Heart right ventricle (tissue), 16 donors: ENCODE measurements around the gene RGS8. TPM values are rescaled to one million over a fixed set of nuclear protein-coding genes. Genes with fewer than 3 reads are reported as not detected.

ENCODE experiments used
- ATAC-seq, 8 donors: fragments of 200-7000 bp; cut with Tn5 transposase; one replicate each; pipeline ENCODE4 v1.9.1; 2020; ENCODE audit warnings: mild to moderate bottlenecking in 8 of 8, moderate library complexity in 8 of 8, moderate number of reproducible peaks in 1 of 8
- DNase-seq, 2 donors: peaks; one replicate each; pipeline ENCODE4 v3.0.0-alpha.2; 2020
- H3K27ac ChIP-seq, 10 donors: fragments of 200-600 bp; sonication (generic) in 2 of 10; one replicate each; pipeline versions ENCODE4 v1.5.0 to v1.8.0; 2020 to 2022; ENCODE audit warnings: mild to moderate bottlenecking in 3 of 10
- H3K27me3 ChIP-seq, 7 donors: fragments of 200-600 bp; one replicate each; pipeline ENCODE4 v1.8.0; 2021 to 2022; ENCODE audit warnings: mild to moderate bottlenecking in 2 of 7
- H3K36me3 ChIP-seq, 9 donors: fragments of 200-600 bp; sonication (generic) in 1 of 9; one replicate each; pipeline versions ENCODE4 v1.5.0 to v1.8.0; 2020 to 2022; ENCODE audit warnings: mild to moderate bottlenecking in 2 of 9
- H3K4me1 ChIP-seq, 9 donors: fragments of 200-600 bp; sonication (generic) in 1 of 9; one replicate each; pipeline versions ENCODE4 v1.5.0 to v1.8.0; 2020 to 2022; ENCODE audit warnings: mild to moderate bottlenecking in 4 of 9
- H3K4me3 ChIP-seq, 10 donors: fragments of 200-600 bp; sonication (generic) in 2 of 10; one replicate each; pipeline versions ENCODE4 v1.5.0 to v1.8.0; 2020 to 2022; ENCODE audit warnings: mild to moderate bottlenecking in 7 of 10, moderate library complexity in 2 of 10
- H3K9me3 ChIP-seq, 11 donors: fragments of 200-600 bp in 10 of 11; sonication (generic) in 2 of 11; one replicate each; pipeline versions ENCODE4 v1.5.0 to v1.8.0; 2013 to 2022; ENCODE audit warnings: mild to moderate bottlenecking in 2 of 11, control low read depth in 1 of 11, moderate library complexity in 1 of 11
- CTCF ChIP-seq, 9 donors: fragments of 200-600 bp; sonication (generic) in 2 of 9; IDR thresholded peaks; one replicate each; pipeline versions ENCODE4 v1.5.0 to v1.8.0; 2021 to 2022; ENCODE audit warnings: antibody characterized with exemption in 9 of 9, mild to moderate bottlenecking in 5 of 9, moderate library complexity in 1 of 9
- WGBS, 2 donors: extraction: QIAGEN DNeasy Blood & Tissue Kit; methylation state at CpG; one replicate each; pipeline ENCODE4 v1.1.7; 2013; ENCODE audit warnings: inconsistent platforms in 1 of 2; 5-methylcytosine and 5-hydroxymethylcytosine counted together
- intact Hi-C, 10 donors: fragments of 100-400 bp; cut with DNase I; formaldehyde crosslinking; loops; one replicate each; pipeline versions ENCODE4 v1.11.1 to v1.14.2; 2022
- polyA plus RNA-seq, 2 donors: library from polyadenylated mRNA; stranded (reverse); fragments of 200-250 nt; gene quantifications; one replicate each; pipeline ENCODE4 v1.2.3, GENCODE V29; 2013
- total RNA-seq, 10 donors: library from RNA; stranded (reverse); fragmentation: NEBNext Ultra II Directional in 3 of 10; extraction: Animal tissue kit (Norgen Biotek cat#: 25700) in 3 of 10; gene quantifications; one replicate each; pipeline versions ENCODE4 v1.2.1 to v1.2.4, GENCODE V29; 2021 to 2023
- donor health status: Arrhythmogenic right ventricular cardiomyopathy.
- donor health status: ischemic (EF 13 %, LVEDD 7.1; RV severe dilation, severe dysfunction).
- donor health status: healthy with polysubstance abuse.
- donor health status: DM: no; HTN: yes; CAD: no.
- donor health status: DM: no; HTN: no; CAD: no.
- donor health status: ischemic (EF 25% LVEDD 6.9; RV normal size, moderate dysfunction).
- donor health status: ischemic (EF 25% LVEDD 5.7; RV mildly dilated, moderate dysfunction).
- donor health status: healthy.
- donor health status: DM: yes; HTN: yes; CAD: no.
- donor health status: Ischemic cardiomyopathy.
- donor health status: ischemic (EF 35%, LVEDD 5.7; RV mildly dilated, moderate dysfunction).
- donor health status: nonischemic (EF 11% LVEDD 7.7; RV severe dilation, severe dysfunction).
- donor health status: DM: yes; HTN: yes; CAD: no.
- donor health status: PGD.
- donor health status: ischemic (EF 29% LVEDD 5.4; RV normal size, mild dysfunction).
- donor health status: nonischemic (EF 23%, LVEDD 6.1; RV moderate dilation, normal function).

Gene RGS8
- total and polyA plus RNA-seq, 12 donors = 0.05 to 0.56 (median 0.24) TPM; not detected in 8

DNA sequence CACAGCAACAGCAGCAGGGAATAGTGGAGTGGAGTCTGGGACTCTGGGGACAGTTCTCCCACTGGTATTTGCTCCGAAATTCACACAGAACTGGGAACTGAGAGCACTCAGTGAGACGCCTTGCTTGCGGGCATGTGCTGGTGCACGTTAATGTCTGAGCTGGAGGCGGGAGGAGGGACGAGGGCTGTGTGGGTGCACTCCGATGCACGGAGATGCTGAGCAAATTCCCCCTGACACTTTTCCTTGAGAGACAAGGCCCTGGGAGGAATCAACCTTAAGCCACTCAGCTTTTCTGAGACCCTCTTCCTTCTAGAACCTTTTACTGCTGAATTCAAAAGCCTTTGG, 2.8 kb downstream of the RGS8 start:
- no peak for TF ChIP-seq CTCF (IDR thresholded peaks at IDR 0.05)
- intact Hi-C loops = no loop called here
- no peaks in the 10 kb centered on the region for H3K9me3 ChIP-seq
- ATAC-seq (no peak), DNase-seq (no peak)
- H3K27me3 ChIP-seq = peaks cover 0 to 45% (median 6%) of the 10 kb centered on the region in 7 donors
- WGBS, 2 donors = 83 to 89% methylated on average over 8 of the region's 8 CpGs
- no peak overlapping the region for H3K4me3 ChIP-seq
- peaks cover under 1 to 39% (median 8%) of the 10 kb centered on the region in 9 donors for H3K4me1 ChIP-seq
- H3K27ac ChIP-seq = no peak overlapping the region
- H3K36me3 ChIP-seq = no peaks in the 10 kb centered on the region

- H3K4me3 ChIP-seq = no peak overlapping the region
- no peak overlapping the region for H3K27ac ChIP-seq
- WGBS, 2 donors = 92 to 93% methylated on average over 4 of the region's 4 CpGs
- no peak for TF ChIP-seq CTCF (IDR thresholded peaks at IDR 0.05)
- peaks cover 2 to 44% (median 13%) of the 10 kb centered on the region in 9 donors for H3K4me1 ChIP-seq
- no peak for DNase-seq
- no peaks in the 10 kb centered on the region for H3K36me3 ChIP-seq
- no peaks in the 10 kb centered on the region for H3K9me3 ChIP-seq
- H3K27me3 ChIP-seq = peaks cover 0 to 45% (median 6%) of the 10 kb centered on the region in 7 donors
- ATAC-seq = no peak
- intact Hi-C loops = no loop called here
Observed at GRCh38 chr1:182680901-182681567, 3.4 kb downstream of the RGS8 start.

GRCh38 chr1:182680408-182680807, 4.0 kb downstream of the RGS8 start:
- no peak for ATAC-seq
- no peaks in the 10 kb centered on the region for H3K36me3 ChIP-seq
- TF ChIP-seq CTCF (IDR thresholded peaks at IDR 0.05) = no peak
- no peak overlapping the region for H3K4me3 ChIP-seq
- H3K27ac ChIP-seq = no peak overlapping the region
- H3K4me1 ChIP-seq = peaks cover 2 to 50% (median 19%) of the 10 kb centered on the region in 9 donors
- WGBS, 2 donors = 87 to 88% methylated on average over 4 of the region's 4 CpGs
- DNase-seq = no peak
- intact Hi-C loops = no loop called here
- no peaks in the 10 kb centered on the region for H3K9me3 ChIP-seq
- H3K27me3 ChIP-seq = peaks cover 0 to 45% (median 6%) of the 10 kb centered on the region in 7 donors

GRCh38 chr1:182679684-182680083, 4.7 kb downstream of the RGS8 start:
- DNase-seq = peak in 1 of 2 donors; percentile 26

More at GRCh38 chr1:182679684-182680083, 4.7 kb downstream of the RGS8 start:
- Histone ChIP-seq H3K4me1 (peaks cover 2 to 58% (median 26%) of the 10 kb centered on the region in 9 donors), H3K9me3 (no peaks in the 10 kb centered on the region), H3K4me3 (no peak overlapping the region), H3K36me3 (no peaks in the 10 kb centered on the region), H3K27me3 (peaks cover 0 to 45% (median 6%) of the 10 kb centered on the region in 7 donors), H3K27ac (peak overlapping the region in 1 of 10 donors; percentile 30)
- no peak for TF ChIP-seq CTCF (IDR thresholded peaks at IDR 0.05)
- 55 to 61% methylated on average over 8 of the region's 8 CpGs for WGBS, 2 donors
- intact Hi-C loops = loop anchor here in 5 of 10 donors (5.0 to 10.0 kb wide), 6 partner anchors 62 to 105 kb away; partner anchors contain the start of genes RGS16 (in 4 of the 5) and NPL (in 2 of the 5)
- ATAC-seq = peak in 7 of 8 donors; percentile 27 to 72 (median 50)
